ENCODE results near the gene SECISBP2.

- TF ChIP-seq CTCF (IDR thresholded peaks at IDR 0.05), result no peak
- TF ChIP-seq EP300 (IDR thresholded peaks at IDR 0.05; ENCODE audit: borderline replicate concordance in 1 of 2, low read depth in 1 of 2, low read length in 1 of 2), result no peak
- TF ChIP-seq REST (IDR thresholded peaks at IDR 0.05; ENCODE audit: low read depth, low read length), result no peak
- TF ChIP-seq SMC3 (IDR thresholded peaks at IDR 0.05; ENCODE audit: low read depth, low read length), result no peak
- no peak for TF ChIP-seq GABPA (IDR thresholded peaks at IDR 0.05; ENCODE audit: low read depth)
- TF ChIP-seq TAF1 (IDR thresholded peaks at IDR 0.05; ENCODE audit: borderline replicate concordance, low read depth, low read length), result no peak
- TF ChIP-seq NRF1 (IDR thresholded peaks at IDR 0.05; ENCODE audit: low read depth, low read length), result no peak
- TF ChIP-seq POLR2AphosphoS5 (IDR thresholded peaks at IDR 0.05; ENCODE audit: low read depth, low read length), result no peak
- no peak for TF ChIP-seq RCOR1 (IDR thresholded peaks at IDR 0.05; ENCODE audit: low read length)
Observed at GRCh38 chr9:89364666-89365531, 46.6 kb downstream of the SECISBP2 start.
